HCT116 (cell line): ENCODE measurements around the gene HIF1AN.

Source experiments
- CTCF ChIP-seq, 3 experiments: fragments of 200-600 bp in 1 of 3; sonication (generic) in 1 of 3; IDR thresholded peaks in 2 of 3; conservative IDR thresholded peaks in 1 of 3; 2 replicates each; pipeline ENCODE4 v1.5.1; 2012 to 2017; ENCODE audit warnings: low read depth in 2 of 3, low read length in 2 of 3, antibody characterized with exemption in 1 of 3, borderline replicate concordance in 1 of 3, control low read depth in 1 of 3, mild to moderate bottlenecking in 1 of 3, mixed read lengths in 1 of 3, mixed run types in 1 of 3, moderate library complexity in 1 of 3; ENCODE audit not compliant: insufficient read depth in 1 of 3
- ELF1 ChIP-seq: IDR thresholded peaks from 2 replicates; pipeline ENCODE4 v1.6.1; 2012; ENCODE audit warnings: low read depth, borderline replicate concordance
- EZH2phosphoT487 ChIP-seq: fragments of 200-600 bp; IDR thresholded peaks from 2 replicates; pipeline ENCODE4 v1.6.1; 2018; ENCODE audit warnings: antibody characterized with exemption, borderline replicate concordance
- RAD21 ChIP-seq: IDR thresholded peaks from 2 replicates; pipeline ENCODE4 v1.6.1; 2012; ENCODE audit warnings: low read depth, mild to moderate bottlenecking

- no peak for TF ChIP-seq CTCF (IDR thresholded peaks at IDR 0.05 in 2 of 3, conservative IDR thresholded peaks at IDR 0.05 in 1 of 3; ENCODE audit: borderline replicate concordance in 1 of 3, insufficient read depth in 1 of 3, low read depth in 2 of 3, low read length in 2 of 3)
- TF ChIP-seq RAD21: no peak
- TF ChIP-seq ELF1: no peak
- TF ChIP-seq EZH2phosphoT487: no peak
Observed at GRCh38 chr10:100534726-100535125, 1.0 kb upstream of the HIF1AN start.
